A673 (cell line): ENCODE data around the gene TXNL4B.

Source experiments
- EZH2 ChIP-seq: fragments of 200-600 bp; sonication (generic); IDR thresholded peaks from 2 replicates; pipeline ENCODE4 v1.6.1; 2017; ENCODE audit warnings: borderline replicate concordance, low read depth, mild to moderate bottlenecking, mixed read lengths, antibody characterized with exemption, low read length; ENCODE audit not compliant: poor library complexity, severe bottlenecking
- TF ChIP-seq, protein P1 (sequence below): fragments of 300-800, 200-600 bp; sonication (generic); conservative IDR thresholded peaks from 2 replicates; pipeline ENCODE4 v1.5.1; 2017; ENCODE audit warnings: low read depth, mild to moderate bottlenecking, antibody characterized with exemption, low read length, moderate library complexity, mixed read lengths

DNA sequence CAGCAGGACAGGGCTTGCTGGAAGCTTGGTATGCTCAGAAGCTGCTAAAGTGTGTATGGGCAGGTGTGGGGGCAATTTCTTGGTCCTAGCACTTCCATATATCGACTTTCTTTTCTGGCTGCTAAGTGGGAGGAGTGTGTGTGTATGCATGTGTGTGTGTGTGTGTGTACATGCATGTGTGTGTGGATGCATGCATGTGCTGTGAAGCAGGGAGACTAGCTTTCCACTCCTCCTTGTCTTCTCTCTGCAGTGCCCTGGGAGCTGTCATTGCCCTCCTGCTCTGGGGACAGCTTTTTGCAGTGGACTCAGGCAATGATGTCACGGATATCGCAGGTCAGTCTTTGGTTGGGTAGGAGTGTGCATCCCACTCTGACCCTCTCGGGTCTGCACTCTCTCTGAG, 37.5 kb downstream of the TXNL4B start:
- TF ChIP-seq, protein P1, sequence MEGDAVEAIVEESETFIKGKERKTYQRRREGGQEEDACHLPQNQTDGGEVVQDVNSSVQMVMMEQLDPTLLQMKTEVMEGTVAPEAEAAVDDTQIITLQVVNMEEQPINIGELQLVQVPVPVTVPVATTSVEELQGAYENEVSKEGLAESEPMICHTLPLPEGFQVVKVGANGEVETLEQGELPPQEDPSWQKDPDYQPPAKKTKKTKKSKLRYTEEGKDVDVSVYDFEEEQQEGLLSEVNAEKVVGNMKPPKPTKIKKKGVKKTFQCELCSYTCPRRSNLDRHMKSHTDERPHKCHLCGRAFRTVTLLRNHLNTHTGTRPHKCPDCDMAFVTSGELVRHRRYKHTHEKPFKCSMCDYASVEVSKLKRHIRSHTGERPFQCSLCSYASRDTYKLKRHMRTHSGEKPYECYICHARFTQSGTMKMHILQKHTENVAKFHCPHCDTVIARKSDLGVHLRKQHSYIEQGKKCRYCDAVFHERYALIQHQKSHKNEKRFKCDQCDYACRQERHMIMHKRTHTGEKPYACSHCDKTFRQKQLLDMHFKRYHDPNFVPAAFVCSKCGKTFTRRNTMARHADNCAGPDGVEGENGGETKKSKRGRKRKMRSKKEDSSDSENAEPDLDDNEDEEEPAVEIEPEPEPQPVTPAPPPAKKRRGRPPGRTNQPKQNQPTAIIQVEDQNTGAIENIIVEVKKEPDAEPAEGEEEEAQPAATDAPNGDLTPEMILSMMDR: no peak
- no peak for TF ChIP-seq EZH2
